Subcutaneous preadipocyte (primary cell): ENCODE measurements around the gene SYNE3. TPM values are rescaled to one million over a fixed set of nuclear protein-coding genes. Genes with fewer than 3 reads are reported as not detected.
A peak's percentile ranks its signal among the peaks of the same experiment; 100 is the strongest.

Source experiments
- small RNA-seq: library from RNA; depleted of rRNA; stranded (forward); fragments of <200 nt; gene quantifications from one replicate; pipeline ENCODE3, GENCODE V24; 2012
- total RNA-seq: library from RNA; depleted of rRNA; stranded (reverse); fragments of >200 nt; gene quantifications from 2 replicates; pipeline ENCODE4 v1.2.3, GENCODE V29; 2012

SYNE3 gene, protein sequence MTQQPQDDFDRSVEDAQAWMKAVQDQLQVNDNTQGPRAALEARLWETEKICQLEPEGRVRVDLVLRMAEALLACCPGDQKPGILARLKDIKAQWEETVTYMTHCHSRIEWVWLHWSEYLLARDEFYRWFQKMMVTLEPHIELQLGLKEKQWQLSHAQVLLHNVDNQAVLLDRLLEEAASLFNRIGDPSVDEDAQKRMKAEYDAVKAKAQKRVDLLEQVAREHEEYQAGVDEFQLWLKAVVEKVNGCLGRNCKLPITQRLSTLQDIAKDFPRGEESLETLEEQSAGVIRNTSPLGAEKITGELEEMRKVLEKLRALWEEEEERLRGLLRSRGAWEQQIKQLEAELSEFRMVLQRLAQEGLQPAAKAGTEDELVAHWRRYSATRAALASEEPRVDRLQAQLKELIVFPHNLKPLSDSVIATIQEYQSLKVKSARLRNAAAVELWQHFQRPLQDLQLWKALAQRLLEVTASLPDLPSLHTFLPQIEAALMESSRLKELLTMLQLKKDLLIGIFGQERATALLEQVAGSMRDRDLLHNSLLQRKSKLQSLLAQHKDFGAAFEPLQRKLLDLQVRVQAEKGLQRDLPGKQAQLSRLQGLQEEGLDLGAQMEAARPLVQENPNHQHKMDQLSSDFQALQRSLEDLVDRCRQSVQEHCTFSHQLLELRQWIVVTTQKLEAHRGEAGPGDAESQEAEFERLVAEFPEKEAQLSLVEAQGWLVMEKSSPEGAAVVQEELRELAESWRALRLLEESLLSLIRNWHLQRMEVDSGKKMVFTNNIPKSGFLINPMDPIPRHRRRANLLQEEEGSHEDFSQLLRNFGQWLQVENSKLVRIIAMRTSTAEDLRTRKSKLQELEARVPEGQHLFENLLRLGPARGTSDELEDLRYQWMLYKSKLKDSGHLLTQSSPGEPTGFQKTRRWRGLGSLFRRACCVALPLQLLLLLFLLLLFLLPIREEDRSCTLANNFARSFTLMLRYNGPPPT
- 58.1 and 105 TPM in 2 replicates for total RNA-seq

DNA sequence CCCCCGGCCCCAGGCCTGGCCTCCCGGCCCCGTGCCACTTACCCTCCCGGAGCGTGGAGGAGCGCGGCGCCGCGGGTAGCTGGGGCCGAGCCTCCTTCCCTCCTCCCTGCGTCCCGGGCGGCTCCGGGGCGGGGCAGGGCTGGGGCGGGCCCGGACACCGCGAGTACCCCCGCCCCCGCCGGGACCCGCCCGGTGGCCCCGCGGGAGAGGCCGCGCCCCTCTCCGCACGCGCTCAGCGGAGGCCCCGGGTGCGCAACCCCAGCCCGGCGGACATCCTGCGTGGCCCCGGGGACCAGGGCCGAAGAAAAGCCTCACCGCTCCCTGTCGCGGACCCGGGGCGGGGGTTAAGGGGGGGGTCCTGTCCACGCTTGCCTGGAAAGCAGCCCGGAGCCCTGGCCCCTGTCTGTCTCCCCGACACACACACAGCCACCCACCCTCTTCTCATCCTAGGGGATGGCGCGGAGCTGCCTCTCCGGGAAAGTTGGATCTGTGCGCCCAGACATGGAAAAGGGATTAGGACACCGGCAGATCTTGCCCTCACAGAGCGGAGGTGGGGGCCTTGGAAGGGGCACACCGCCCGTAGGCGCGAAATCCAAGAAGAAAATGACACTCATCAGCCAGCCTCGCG, at the start of gene SYNE3:
TSS of gene SYNE3 (minus strand) at position 97 of the 628 bp plus-strand sequence. CDS start 40,829 bp downstream, outside the sequence.

DNA sequence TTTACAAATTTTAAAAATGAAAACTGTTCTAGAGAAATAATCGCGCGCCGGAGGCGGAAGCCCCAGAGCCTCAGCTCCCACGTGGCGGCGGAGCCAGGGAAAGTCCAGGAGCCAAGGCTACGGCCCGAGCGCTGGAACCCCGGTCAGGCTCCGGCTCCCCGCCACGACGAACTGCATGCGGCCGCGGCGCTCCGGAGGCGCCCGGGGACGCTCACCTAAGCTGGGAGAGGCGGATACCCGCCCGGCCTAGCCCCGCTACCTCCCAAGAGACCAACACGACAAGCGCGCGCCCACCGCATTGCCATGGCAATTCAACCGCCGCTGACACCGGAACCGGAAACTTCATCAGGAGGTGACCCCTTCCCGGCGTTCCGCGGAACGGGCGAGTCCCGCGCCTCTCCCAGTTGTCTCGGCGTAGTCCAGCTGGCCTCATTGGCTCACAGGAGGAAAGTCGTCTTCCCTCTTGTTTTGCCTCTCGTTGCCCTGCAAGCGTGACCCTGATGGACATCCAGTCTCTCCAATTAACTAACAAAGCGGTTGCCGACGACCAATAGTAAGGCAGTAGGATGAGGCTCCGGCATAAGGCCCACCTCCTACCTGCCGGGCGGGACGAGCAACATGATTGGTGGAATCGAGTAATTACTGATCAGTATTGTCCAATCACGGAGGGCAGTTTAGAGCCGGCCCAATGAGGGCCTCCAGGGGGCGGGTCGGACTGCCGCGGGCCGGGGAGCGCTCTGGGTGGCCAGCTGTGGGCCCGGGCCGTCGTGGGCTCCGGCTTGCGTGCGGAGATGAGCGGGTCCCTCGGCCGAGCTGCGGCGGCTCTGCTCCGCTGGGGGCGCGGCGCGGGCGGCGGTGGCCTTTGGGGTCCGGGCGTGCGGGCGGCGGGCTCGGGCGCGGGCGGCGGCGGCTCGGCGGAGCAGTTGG, 18.1 kb upstream of the SYNE3 start, which contains the start of gene GLRX5:
TSS of gene GLRX5 (plus strand) at position 752 of the 927 bp plus-strand sequence. CDS start at position 792, 40 bp downstream.

Small RNAs within 50 kb of the gene (small RNA-seq; reads per million reads assigned to genes)
- gene SCARNA13 = 559 reads per million, percentile 99 among the genes with 10 or more reads in this experiment

Other genes with a start within 250 kb of the SYNE3 start
- gene CLMN, start 196.7 kb downstream of the SYNE3 start, total RNA-seq = 4.5 and 6.6 TPM in 2 replicates
- gene GLRX5, start 18.4 kb upstream of the SYNE3 start, total RNA-seq = 39.7 and 41.6 TPM in 2 replicates
- gene TCL1B, start 169.8 kb upstream of the SYNE3 start, total RNA-seq = not detected in 2 replicates
- gene TCL1A, start 197.5 kb upstream of the SYNE3 start, total RNA-seq = not detected in 2 replicates